Measurements from ENCODE around the gene SKIDA1.

Gene SKIDA1

GRCh38 chr10:21520949-21521348 is 4.5 kb downstream of the SKIDA1 start (continued):
- TF ChIP-seq PRDM6 (tag by site-specific recombination; IDR thresholded peaks at IDR 0.05) = no peak
- no peak for TF ChIP-seq GLIS2 (tag by site-specific recombination; IDR thresholded peaks at IDR 0.05)
- no peak for TF ChIP-seq ZNF426 (tag by site-specific recombination; IDR thresholded peaks at IDR 0.05)

GRCh38 chr10:21520509-21520908 is 5.0 kb downstream of the SKIDA1 start:
- Histone ChIP-seq H3K4me1 (ENCODE audit: control insufficient read depth, insufficient read depth, low read length) (peaks cover 23% of the 10 kb centered on the region), H3K36me3 (ENCODE audit: control insufficient read depth in 2 of 2, insufficient read depth in 1 of 2, low read length in 2 of 2) (no peaks in the 10 kb centered on the region), H3K4me3 (ENCODE audit: low read depth, low read length) (no peak overlapping the region), H3K9me3 (ENCODE audit: control insufficient read depth, insufficient read depth, low read depth, low read length) (no peaks in the 10 kb centered on the region), H3K27ac (ENCODE audit: extremely low read depth, low read depth, low read length) (no peak overlapping the region)
- POLR2A ChIA-PET = interaction anchor here (3.2 kb wide), 1 partner anchor 24 kb away, joined by 23 read pairs; no protein-coding TSS in a partner anchor
- no peak for TF ChIP-seq ZNF747 (tag by site-specific recombination; IDR thresholded peaks at IDR 0.05)
- peak; percentile 47; the same call in 1 of the 2 replicates for TF ChIP-seq ZFHX2 (tag by site-specific recombination; conservative IDR thresholded peaks at IDR 0.05)
- TF ChIP-seq KLF8 (tag by site-specific recombination; IDR thresholded peaks at IDR 0.05) = 0 out of 2 replicates have a peak, but pooled peaks have one; percentile 17
- TF ChIP-seq ZNF704 (tag by site-specific recombination; IDR thresholded peaks at IDR 0.05) = no peak
- TF ChIP-seq EGR2 (tag by site-specific recombination; IDR thresholded peaks at IDR 0.05; ENCODE audit: low read depth) = peak; percentile 51
- TF ChIP-seq ZNF514 (tag by site-specific recombination; IDR thresholded peaks at IDR 0.05) = no peak
- TF ChIP-seq ZNF121 (tag by site-specific recombination; IDR thresholded peaks at IDR 0.05) = no peak
- CTCF ChIA-PET = interaction anchor here (0.5 to 1.4 kb wide), 10 partner anchors 12 to 1843 kb away, joined by 3 to 4 read pairs (median 4); no protein-coding TSS in a partner anchor

GRCh38 chr10:21519941-21520436 is 5.5 kb downstream of the SKIDA1 start:
- ChIA-PET CTCF (interaction anchor here (0.6 to 1.4 kb wide), 5 partner anchors 76 to 1843 kb away, joined by 3 to 4 read pairs (median 3); no protein-coding TSS in a partner anchor), POLR2A (interaction anchor here (3.2 kb wide), 1 partner anchor 23 kb away, joined by 23 read pairs; no protein-coding TSS in a partner anchor)
- peak overlapping the region; percentile 85; the same call in 1 of the 2 replicates for H3K27ac ChIP-seq (ENCODE audit: extremely low read depth, low read depth, low read length)
- H3K4me3 ChIP-seq (ENCODE audit: low read depth, low read length) = peak overlapping the region; percentile 20
- peaks cover 27% of the 10 kb centered on the region for H3K4me1 ChIP-seq (ENCODE audit: control insufficient read depth, insufficient read depth, low read length)
- no peaks in the 10 kb centered on the region for H3K36me3 ChIP-seq (ENCODE audit: control insufficient read depth in 2 of 2, insufficient read depth in 1 of 2, low read length in 2 of 2)
- no peaks in the 10 kb centered on the region for H3K9me3 ChIP-seq (ENCODE audit: control insufficient read depth, insufficient read depth, low read depth, low read length)
- peak; percentile 70 for TF ChIP-seq ZNF366 (tag by site-specific recombination; conservative IDR thresholded peaks at IDR 0.05)
- TF ChIP-seq ZNF24 (tag by site-specific recombination; IDR thresholded peaks at IDR 0.05) = 0 out of 2 replicates have a peak, but pooled peaks have one; percentile 24
- 0 out of 2 replicates have a peak, but pooled peaks have one; percentile 7 for TF ChIP-seq SP3 (tag by site-specific recombination; IDR thresholded peaks at IDR 0.05)
- TF ChIP-seq ZNF629 (tag by site-specific recombination; IDR thresholded peaks at IDR 0.05) = peak; percentile 60
- 0 out of 2 replicates have a peak, but pooled peaks have one; percentile 20 for TF ChIP-seq IKZF3 (tag by site-specific recombination; IDR thresholded peaks at IDR 0.05)
- peak; percentile 97 for TF ChIP-seq ZBTB17 (tag by site-specific recombination; IDR thresholded peaks at IDR 0.05)
- TF ChIP-seq ZNF600 (tag by site-specific recombination; IDR thresholded peaks at IDR 0.05) = no peak
- 0 out of 2 replicates have a peak, but pooled peaks have one; percentile 20 for TF ChIP-seq ZXDB (tag by site-specific recombination; IDR thresholded peaks at IDR 0.05)
- no peak for TF ChIP-seq ZNF169 (tag by site-specific recombination; IDR thresholded peaks at IDR 0.05)
- TF ChIP-seq ZNF18 (tag by site-specific recombination; IDR thresholded peaks at IDR 0.05) = no peak
- 0 out of 2 replicates have a peak, but pooled peaks have one; percentile 23 for TF ChIP-seq ZBTB44 (tag by site-specific recombination; IDR thresholded peaks at IDR 0.05)
- 0 out of 2 replicates have a peak, but pooled peaks have one; percentile 16 for TF ChIP-seq ZBTB20 (tag by site-specific recombination; IDR thresholded peaks at IDR 0.05)
- TF ChIP-seq ZBTB21 (tag by site-specific recombination; IDR thresholded peaks at IDR 0.05) = 0 out of 2 replicates have a peak, but pooled peaks have one; percentile 15
- peak; percentile 61 for TF ChIP-seq SCRT2 (tag by site-specific recombination; IDR thresholded peaks at IDR 0.05)
- peak; percentile 94 for TF ChIP-seq PRDM1 (tag by site-specific recombination; IDR thresholded peaks at IDR 0.05)
